ENCODE results near the gene LEMD2.

LEMD2 gene

DNA sequence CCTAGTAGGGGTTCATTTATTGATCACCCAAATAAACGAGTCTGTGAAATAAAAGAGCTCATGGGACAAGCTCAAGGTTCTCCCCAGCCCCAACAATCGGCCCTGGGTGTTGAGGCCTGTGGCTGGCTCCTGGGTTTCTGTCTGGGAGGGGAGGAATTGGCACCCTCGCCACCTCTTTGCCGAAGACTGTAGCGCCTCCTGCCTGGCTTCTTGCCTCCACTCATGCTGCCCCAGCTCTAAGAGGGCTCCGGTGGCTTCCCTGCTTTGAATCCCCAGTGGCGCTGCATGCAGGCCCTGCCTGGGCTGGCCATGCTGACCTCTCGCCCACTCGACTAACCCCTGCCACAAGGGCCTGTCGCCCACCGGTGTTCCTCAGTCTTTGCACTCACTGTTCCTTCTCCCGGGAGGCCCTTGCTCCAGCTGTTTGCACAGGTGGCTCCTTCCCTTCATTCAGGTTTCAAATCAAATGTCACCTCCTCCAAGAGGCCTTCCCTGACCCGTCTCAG lies 9.5 kb upstream of the LEMD2 start:
- H3K36me3 ChIP-seq (ENCODE audit: insufficient read depth, low read length) = no peaks in the 10 kb centered on the region
- H3K27ac ChIP-seq (ENCODE audit: low read depth, low read length, poor library complexity, severe bottlenecking) = no peak overlapping the region
- no peaks in the 10 kb centered on the region for H3K79me2 ChIP-seq (ENCODE audit: insufficient read depth, low read length)
- H3K27me3 ChIP-seq (ENCODE audit: insufficient read depth, low read length) = no peaks in the 10 kb centered on the region; the same call in 1 of the 2 replicates
- no peaks in the 10 kb centered on the region for H4K20me1 ChIP-seq (ENCODE audit: insufficient read depth, low read length)
- H3F3A ChIP-seq (ENCODE audit: insufficient read depth, low read length) = no peaks in the 10 kb centered on the region
- H2AFZ ChIP-seq (ENCODE audit: low read length) = no peak overlapping the region
- no peaks in the 10 kb centered on the region for H3K9me3 ChIP-seq (ENCODE audit: low read length)
- H3K9ac ChIP-seq (ENCODE audit: low read length) = no peak overlapping the region
- H3K4me3 ChIP-seq (ENCODE audit: low read depth, low read length, poor library complexity, severe bottlenecking) = no peak overlapping the region
- H3K9me2 ChIP-seq (ENCODE audit: low read depth, low read length) = no peaks in the 10 kb centered on the region
- TF ChIP-seq, protein P1, sequence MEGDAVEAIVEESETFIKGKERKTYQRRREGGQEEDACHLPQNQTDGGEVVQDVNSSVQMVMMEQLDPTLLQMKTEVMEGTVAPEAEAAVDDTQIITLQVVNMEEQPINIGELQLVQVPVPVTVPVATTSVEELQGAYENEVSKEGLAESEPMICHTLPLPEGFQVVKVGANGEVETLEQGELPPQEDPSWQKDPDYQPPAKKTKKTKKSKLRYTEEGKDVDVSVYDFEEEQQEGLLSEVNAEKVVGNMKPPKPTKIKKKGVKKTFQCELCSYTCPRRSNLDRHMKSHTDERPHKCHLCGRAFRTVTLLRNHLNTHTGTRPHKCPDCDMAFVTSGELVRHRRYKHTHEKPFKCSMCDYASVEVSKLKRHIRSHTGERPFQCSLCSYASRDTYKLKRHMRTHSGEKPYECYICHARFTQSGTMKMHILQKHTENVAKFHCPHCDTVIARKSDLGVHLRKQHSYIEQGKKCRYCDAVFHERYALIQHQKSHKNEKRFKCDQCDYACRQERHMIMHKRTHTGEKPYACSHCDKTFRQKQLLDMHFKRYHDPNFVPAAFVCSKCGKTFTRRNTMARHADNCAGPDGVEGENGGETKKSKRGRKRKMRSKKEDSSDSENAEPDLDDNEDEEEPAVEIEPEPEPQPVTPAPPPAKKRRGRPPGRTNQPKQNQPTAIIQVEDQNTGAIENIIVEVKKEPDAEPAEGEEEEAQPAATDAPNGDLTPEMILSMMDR (IDR thresholded peaks at IDR 0.05; ENCODE audit: low read length) = no peak
- no peak for TF ChIP-seq EZH2 (IDR thresholded peaks at IDR 0.05; ENCODE audit: borderline replicate concordance, low read length)
- H3K4me2 ChIP-seq (ENCODE audit: low read length) = no peak overlapping the region
- H3K4me1 ChIP-seq (ENCODE audit: insufficient read depth, low read length, severe bottlenecking) = no peaks in the 10 kb centered on the region

DNA sequence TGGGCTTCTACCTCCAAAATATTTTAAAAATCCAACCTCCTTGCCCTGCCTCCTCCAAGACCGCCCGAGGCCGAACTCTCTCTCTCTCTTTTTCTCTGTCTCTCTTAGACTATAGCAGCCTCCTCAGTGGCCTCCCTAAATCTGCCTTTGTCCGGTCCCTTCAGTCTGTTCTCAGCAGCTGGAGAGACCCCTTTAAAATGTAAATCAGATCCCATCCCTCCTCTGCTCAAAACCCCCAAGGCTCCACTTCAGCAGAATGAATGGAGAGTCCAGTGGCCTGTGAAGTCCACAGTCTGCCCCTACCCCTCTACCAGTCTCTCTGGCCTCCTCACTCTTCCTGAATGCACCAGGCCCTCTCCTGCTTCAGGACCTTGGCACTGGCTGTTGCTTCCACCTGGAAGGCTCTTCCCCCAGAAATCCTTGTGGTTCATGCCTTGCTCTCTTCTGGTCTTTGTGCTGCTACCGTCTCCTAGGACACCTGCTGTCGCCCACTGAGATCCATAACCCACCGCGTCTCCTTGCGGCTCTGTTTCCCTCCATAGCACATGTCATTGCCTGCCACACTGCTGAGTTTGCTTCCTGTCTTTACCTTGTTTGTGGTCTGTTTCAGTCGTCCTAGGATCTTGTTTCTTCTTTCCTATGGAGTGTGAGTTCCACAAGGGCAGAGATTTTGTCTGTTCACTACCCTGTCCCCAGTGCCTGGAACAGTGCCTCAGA lies 8.9 kb upstream of the LEMD2 start:
- TF ChIP-seq, protein P1 (IDR thresholded peaks at IDR 0.05; ENCODE audit: low read length) = no peak
- TF ChIP-seq EZH2 (IDR thresholded peaks at IDR 0.05; ENCODE audit: borderline replicate concordance, low read length) = no peak
- Histone ChIP-seq H3K9me2 (ENCODE audit: low read depth, low read length) (no peaks in the 10 kb centered on the region), H3K9ac (ENCODE audit: low read length) (no peak overlapping the region), H3K27ac (ENCODE audit: low read depth, low read length, poor library complexity, severe bottlenecking) (no peak overlapping the region), H3K4me2 (ENCODE audit: low read length) (no peak overlapping the region), H4K20me1 (ENCODE audit: insufficient read depth, low read length) (no peaks in the 10 kb centered on the region), H3K36me3 (ENCODE audit: insufficient read depth, low read length) (no peaks in the 10 kb centered on the region), H2AFZ (ENCODE audit: low read length) (no peak overlapping the region), H3K4me1 (ENCODE audit: insufficient read depth, low read length, severe bottlenecking) (no peaks in the 10 kb centered on the region), H3F3A (ENCODE audit: insufficient read depth, low read length) (no peaks in the 10 kb centered on the region), H3K79me2 (ENCODE audit: insufficient read depth, low read length) (no peaks in the 10 kb centered on the region), H3K27me3 (ENCODE audit: insufficient read depth, low read length) (no peaks in the 10 kb centered on the region; the same call in 1 of the 2 replicates), H3K4me3 (ENCODE audit: low read depth, low read length, poor library complexity, severe bottlenecking) (no peak overlapping the region), H3K9me3 (ENCODE audit: low read length) (no peaks in the 10 kb centered on the region)

DNA sequence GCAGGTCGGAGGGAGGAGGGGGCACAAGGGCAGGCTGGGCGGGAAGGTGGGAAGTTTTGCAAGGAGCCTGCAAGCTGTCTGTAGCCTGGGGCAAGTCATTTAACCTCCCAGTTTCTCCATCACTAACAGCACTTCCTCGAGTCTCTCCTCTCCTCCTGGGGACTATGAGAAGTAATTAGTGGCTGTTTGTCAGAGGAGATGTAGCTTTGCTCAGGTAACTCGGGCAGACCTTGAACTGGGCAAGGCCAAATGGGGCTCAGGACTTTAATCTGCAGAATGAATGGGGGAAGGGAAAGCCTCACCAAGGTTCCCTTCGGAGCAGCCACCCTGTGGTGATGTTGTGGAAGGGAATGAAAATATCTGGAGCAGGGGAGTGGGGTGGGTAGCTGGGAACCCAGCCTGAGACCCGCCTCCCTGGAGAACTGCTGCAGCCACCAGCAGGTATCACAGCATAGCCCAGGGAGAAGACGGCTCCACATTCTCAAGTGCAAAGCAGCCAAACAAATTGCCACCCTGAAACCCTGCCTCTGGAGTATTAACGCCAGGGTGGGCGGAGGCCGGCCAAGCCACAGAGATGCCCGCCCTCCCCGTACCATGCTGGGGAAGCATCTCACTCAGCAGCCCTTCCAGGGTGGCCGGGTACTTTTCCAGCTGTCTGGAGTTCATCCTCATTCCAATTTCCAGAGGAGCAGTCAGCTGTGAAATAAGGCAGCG lies 6.1 kb upstream of the LEMD2 start:
- no peak overlapping the region for H3K9ac ChIP-seq (ENCODE audit: low read length)

More for the DNA sequence above, 6.1 kb upstream of the LEMD2 start:
- no peaks in the 10 kb centered on the region for H3K36me3 ChIP-seq (ENCODE audit: insufficient read depth, low read length)
- no peaks in the 10 kb centered on the region for H3K4me1 ChIP-seq (ENCODE audit: insufficient read depth, low read length, severe bottlenecking)
- TF ChIP-seq EZH2 (IDR thresholded peaks at IDR 0.05; ENCODE audit: borderline replicate concordance, low read length) = no peak
- TF ChIP-seq, protein P1 (IDR thresholded peaks at IDR 0.05; ENCODE audit: low read length) = no peak
- H3K27me3 ChIP-seq (ENCODE audit: insufficient read depth, low read length) = no peaks in the 10 kb centered on the region; the same call in 1 of the 2 replicates
- H3K9me2 ChIP-seq (ENCODE audit: low read depth, low read length) = no peaks in the 10 kb centered on the region
- no peaks in the 10 kb centered on the region for H3K9me3 ChIP-seq (ENCODE audit: low read length)
- no peaks in the 10 kb centered on the region for H4K20me1 ChIP-seq (ENCODE audit: insufficient read depth, low read length)
- no peak overlapping the region for H2AFZ ChIP-seq (ENCODE audit: low read length)
- H3K4me2 ChIP-seq (ENCODE audit: low read length) = no peak overlapping the region
- no peak overlapping the region for H3K4me3 ChIP-seq (ENCODE audit: low read depth, low read length, poor library complexity, severe bottlenecking)
- no peak overlapping the region for H3K27ac ChIP-seq (ENCODE audit: low read depth, low read length, poor library complexity, severe bottlenecking)
- no peaks in the 10 kb centered on the region for H3F3A ChIP-seq (ENCODE audit: insufficient read depth, low read length)
- no peaks in the 10 kb centered on the region for H3K79me2 ChIP-seq (ENCODE audit: insufficient read depth, low read length)

Measured in OCI-LY1 (cell line).